HG02884 (cell line): Measurements from ENCODE around the gene CAPZB.

Source experiments
- ATAC-seq: cut with Tn5 transposase; IDR thresholded peaks from one replicate; pipeline ENCODE4 v1.9.1; 2021; ENCODE audit warnings: mild to moderate bottlenecking, moderate library complexity; ENCODE audit not compliant: unreplicated experiment

CAPZB gene

GRCh38 chr1:19354531-19354981 is 130.8 kb downstream of the CAPZB start:
- no peak for ATAC-seq

GRCh38 chr1:19353596-19353995 is 131.7 kb downstream of the CAPZB start:
- ATAC-seq: no peak

- no peak for ATAC-seq
These were observed 132.5 kb downstream of the CAPZB start for GRCh38 chr1:19352839-19353238.

GRCh38 chr1:19351873-19352272 is 133.5 kb downstream of the CAPZB start:
- ATAC-seq: no peak

- no peak for ATAC-seq
These were observed 134.8 kb downstream of the CAPZB start for GRCh38 chr1:19350566-19350965.

- no peak for ATAC-seq
These were observed 135.3 kb downstream of the CAPZB start for GRCh38 chr1:19349999-19350398.

GRCh38 chr1:19348441-19349198 is 136.7 kb downstream of the CAPZB start:
- no peak for ATAC-seq

GRCh38 chr1:19347533-19348172 is 137.7 kb downstream of the CAPZB start:
- ATAC-seq: no peak

- ATAC-seq: no peak
These were observed 139.3 kb downstream of the CAPZB start for GRCh38 chr1:19346026-19346425.

GRCh38 chr1:19345391-19345790 is 139.9 kb downstream of the CAPZB start:
- no peak for ATAC-seq

- no peak for ATAC-seq
These were observed 140.5 kb downstream of the CAPZB start for GRCh38 chr1:19344831-19345230.

- no peak for ATAC-seq
These were observed 140.9 kb downstream of the CAPZB start for GRCh38 chr1:19344372-19344810.

- ATAC-seq: no peak
These were observed 141.6 kb downstream of the CAPZB start for GRCh38 chr1:19343617-19344350.

GRCh38 chr1:19342894-19343616 is 142.3 kb downstream of the CAPZB start:
- no peak for ATAC-seq

- ATAC-seq: no peak
These were observed 143.1 kb downstream of the CAPZB start for GRCh38 chr1:19342062-19342750.

- no peak for ATAC-seq
These were observed 143.9 kb downstream of the CAPZB start for GRCh38 chr1:19341201-19342061.

GRCh38 chr1:19340387-19340937 is 144.9 kb downstream of the CAPZB start:
- ATAC-seq: no peak

- no peak for ATAC-seq
These were observed 146.0 kb downstream of the CAPZB start for GRCh38 chr1:19339214-19339861.

- ATAC-seq: no peak
These were observed 147.0 kb downstream of the CAPZB start for GRCh38 chr1:19338323-19338762.
